ENCODE data around the gene CTIF. TPM values are rescaled to one million over a fixed set of nuclear protein-coding genes. Genes with fewer than 3 reads are reported as not detected.
A peak's percentile ranks its signal among the peaks of the same experiment; 100 is the strongest.

Gene CTIF
- total RNA-seq, 1 donor from 2014 or later = 14.0 TPM

DNA sequence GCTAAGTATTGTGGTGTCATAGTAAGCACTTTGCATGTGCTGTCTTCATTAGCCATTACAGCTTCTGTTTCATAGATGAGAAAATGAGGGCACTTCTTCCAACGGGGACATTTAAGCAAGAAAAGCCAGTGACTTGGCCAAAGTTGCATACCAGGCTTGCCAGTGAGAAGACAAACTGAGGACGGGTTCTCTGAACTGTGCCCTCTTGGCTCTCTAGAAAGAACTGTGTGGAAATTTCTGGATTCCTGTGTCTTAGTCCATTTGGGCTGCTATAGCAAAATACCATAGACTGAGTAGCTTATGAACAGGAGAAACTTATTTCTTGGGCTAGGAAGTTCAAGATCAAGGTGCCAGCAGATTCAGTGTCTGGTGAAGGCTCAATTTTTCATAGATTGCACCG, 13.3 kb downstream of the CTIF start:
- no peak for ATAC-seq

DNA sequence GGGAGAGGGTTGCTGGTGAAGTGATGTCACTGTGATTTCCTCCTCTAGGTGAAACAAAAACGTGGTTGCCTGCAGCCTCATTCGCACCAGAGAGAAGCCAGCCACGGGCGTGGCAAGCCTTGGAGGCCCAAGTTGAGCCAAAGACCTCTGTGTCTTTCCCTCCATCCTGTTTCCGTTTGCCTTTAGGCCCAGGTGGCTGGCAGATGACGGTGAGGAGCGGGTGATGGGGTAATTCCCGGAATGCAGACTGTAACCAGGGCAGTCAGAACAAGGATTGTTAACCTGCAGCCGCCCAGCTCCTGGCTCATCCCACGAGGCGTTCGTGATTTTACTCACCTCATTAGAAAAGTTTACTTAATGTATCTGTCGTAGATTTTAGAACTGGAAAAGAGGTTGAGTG, 14.4 kb downstream of the CTIF start:
- ATAC-seq = no peak

DNA sequence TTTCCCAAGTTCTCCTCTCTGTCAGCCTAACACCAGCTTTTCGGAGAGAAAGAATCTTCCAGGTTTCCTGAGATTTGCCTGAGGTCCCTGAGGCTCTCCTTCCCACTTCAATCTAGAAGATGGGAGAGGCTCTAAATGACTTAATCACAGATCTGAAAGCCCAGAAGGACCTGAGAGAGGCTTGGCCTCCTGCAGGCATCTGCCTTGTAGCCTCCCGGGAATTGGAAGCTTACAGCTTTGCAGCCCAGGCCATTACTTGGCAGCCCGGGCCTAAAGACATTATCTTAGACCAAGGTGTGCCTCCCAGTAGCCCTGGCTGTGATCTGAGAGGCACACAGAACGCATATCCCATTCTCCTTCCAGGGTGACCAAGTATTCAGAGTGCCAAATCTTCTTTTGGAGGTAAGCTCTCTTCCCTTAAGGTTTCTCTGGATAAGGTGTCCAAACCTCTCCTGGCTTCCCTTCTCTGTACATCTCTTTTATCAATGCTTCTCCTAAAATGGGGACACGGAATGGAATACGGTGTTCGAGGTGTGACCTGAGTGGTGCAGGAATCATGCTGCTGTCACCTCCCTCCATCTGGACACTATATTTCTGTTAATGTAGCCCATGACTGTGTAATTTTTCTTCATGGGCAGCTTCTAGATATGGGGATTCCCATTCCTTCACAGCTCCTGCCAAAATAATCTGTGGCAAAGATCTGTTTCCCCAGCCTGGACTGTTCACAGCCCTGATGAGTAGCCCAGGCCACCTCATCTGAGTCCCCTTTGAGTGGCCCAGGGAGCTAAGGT, 16.0 kb downstream of the CTIF start:
- ATAC-seq = no peak

GRCh38 chr18:48555465-48555995, 16.7 kb downstream of the CTIF start:
- ATAC-seq = no peak

DNA sequence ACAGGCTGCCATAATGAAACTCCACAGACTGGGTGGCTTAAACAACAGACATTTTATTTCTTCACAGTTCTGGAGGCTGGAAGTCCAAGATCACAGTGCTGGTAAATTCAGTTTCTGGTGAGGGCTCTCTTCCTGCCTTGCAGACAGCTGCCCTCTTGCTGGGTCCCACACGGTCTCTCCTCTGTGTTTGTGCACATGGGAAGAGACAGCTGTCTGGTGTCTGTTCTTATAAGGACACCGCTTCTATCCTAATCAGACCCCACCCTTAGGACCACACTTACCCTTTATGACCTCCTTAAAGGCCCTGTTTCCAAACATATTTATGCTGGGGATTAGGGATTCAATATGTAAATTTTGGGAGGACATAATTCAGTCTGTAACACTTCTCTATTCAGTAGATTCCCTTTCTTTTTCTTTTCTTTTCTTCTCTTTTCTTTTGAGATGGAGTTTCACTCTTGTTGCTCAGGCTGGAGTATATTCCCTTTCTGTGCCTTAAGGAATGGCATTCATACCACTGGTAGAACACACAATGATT, 18.9 kb downstream of the CTIF start:
- ATAC-seq = no peak

DNA sequence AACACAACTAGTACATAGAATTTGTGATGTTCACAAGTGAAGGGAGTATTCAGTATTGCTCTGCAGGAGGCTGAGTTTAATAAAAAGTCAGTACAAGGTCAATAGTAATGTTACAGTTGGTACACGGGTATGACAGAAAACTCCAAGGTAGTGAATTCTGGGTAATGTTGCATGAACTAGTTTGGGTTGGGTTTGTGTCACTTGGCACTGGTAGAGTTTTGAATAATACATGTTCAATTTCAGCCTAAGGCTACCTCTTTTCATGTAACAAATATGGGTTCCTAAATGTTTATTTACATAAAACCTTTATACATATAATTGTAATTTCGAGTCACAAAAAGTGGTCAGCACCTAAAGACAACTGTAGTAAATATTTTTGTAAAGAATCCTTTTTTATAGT, 19.4 kb downstream of the CTIF start:
- ATAC-seq = no peak

GRCh38 chr18:48560491-48560890, 21.7 kb downstream of the CTIF start:
- no peak for ATAC-seq

DNA sequence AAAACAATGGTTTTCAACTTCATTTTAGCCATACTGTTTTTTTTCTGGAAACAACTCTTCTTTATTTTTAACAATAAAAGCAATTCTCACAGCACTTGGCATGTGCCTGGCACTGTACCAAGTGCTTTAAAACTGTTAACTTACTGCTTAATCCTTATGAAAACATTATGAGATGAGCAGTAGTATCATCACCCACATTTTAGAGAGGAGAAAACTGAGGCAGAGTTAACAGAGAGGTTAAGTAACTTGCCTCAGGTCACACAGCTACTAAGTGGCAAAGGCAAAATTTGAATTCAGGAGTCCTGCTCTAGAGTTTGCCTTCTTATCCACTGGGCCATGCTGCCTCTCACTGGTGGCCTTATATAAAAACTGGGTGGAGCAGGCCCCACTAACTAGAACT, 23.2 kb downstream of the CTIF start:
- ATAC-seq = no peak

DNA sequence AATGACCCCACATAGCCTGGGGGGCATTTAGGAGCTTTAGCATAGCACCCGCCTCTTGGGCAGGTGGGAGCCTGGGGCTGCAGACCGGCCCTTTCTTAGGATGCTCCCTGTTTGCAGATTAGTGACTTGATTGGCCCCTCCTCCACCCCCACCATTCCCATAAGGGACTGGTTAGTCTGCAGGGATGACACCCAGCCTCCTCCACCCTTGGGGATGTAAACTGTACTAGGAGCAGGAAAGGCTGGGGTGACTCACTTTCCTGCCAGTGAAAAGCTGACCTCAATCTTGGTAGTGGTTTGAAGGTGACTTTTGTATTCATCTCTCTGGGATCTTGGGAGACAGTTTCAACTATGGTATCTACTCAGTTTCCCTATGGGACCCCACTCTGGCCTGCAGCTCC, 24.2 kb downstream of the CTIF start:
- ATAC-seq = peak; percentile 36

GRCh38 chr18:48564139-48564538, 25.3 kb downstream of the CTIF start:
- ATAC-seq = no peak

DNA sequence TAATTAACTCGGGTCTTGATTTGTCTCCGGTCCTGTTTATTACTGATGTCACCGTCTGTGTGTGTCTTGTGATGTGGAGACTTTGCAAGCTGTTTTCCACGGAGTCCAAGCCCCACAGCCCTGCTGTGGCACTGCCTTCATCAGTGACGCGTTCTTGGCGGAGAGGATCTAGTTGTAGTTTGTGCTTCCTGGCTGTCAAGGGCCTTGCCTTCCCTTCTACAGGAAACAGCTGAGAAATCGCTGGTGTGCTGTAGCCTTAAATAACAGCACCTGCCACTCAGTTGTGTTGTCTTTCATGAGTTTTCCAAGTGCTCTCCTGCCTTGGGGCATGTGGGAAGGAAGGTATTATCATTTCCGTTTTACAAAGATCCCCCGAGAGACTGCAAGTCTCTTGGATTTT, 26.3 kb downstream of the CTIF start:
- no peak for ATAC-seq

DNA sequence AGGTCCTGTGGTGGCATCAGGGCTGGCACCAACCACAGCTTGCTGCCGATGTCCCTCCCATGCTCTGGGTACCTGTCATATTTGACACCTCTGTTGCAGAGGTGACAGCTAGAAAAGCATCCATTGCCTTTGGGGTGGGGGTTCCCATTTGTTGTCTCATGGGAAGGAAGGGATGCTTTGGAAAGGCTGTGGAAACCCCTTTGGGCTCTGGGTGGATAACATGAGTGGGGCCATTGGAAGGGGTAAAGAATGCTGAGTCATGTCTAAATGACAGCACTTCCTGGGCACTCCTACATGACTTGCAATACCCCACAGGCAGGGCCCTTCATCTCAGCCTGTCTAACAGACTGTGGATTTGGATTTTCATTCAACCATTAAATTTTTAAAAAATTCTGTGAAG, 27.8 kb downstream of the CTIF start:
- peak; percentile 54 for ATAC-seq

DNA sequence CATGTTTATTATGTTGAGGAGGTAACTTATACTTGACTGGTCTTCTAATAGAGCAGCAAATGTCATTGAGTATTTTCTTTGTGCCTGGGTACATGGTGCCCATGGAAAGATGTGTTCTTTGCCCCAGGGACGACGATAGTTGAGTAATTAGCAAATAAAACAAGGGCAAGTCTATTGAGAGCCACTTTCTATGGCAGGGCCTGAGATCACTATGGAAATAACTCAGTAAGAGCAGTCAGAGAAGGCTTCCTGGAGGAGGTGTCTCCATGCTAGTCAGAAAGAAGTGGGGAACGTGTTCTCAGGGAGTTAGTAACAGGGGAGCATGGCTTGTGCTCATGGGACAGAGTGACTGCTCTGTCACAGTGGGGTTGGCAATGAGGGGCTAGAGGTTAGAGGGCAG, 28.6 kb downstream of the CTIF start:
- no peak for ATAC-seq

DNA sequence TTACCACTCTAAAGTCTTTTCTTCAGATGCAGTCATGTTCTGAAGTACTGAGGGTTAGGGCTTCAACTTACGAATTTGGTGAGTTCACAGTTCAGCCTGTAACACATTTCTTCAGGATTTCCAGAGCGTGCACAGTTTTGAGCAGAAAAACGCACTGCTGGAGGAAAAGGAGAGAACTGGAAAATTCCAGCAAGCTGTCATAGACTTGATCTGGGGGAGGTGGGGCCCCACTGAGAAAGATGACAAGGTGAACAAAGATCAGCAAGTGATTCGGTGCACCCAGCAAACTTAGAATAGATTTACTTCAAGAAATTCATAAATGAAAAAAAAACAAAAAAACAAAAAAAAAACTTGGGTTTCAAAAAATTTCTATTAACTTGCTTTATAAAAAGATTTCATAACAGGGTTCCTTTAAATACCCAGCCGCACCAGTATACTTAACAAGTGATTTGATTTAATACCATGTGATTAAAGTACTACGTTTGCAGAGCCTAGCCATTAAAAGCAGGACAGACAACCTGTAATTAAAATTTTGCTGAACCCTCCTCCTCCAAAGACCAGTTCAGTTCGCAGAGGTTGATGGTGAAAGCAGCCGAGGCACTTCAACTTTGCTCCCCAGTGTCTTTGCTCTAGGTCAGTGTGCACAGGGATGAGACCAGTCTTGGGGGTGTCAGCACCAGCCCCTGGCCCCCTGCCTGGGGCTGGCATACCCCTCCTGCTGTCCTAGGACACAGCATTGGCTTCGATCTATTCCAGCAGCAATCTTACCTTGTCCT, 30.5 kb downstream of the CTIF start:
- ATAC-seq = no peak

- ATAC-seq = no peak
Measured at GRCh38 chr18:48569915-48570264, 31.1 kb downstream of the CTIF start.

DNA sequence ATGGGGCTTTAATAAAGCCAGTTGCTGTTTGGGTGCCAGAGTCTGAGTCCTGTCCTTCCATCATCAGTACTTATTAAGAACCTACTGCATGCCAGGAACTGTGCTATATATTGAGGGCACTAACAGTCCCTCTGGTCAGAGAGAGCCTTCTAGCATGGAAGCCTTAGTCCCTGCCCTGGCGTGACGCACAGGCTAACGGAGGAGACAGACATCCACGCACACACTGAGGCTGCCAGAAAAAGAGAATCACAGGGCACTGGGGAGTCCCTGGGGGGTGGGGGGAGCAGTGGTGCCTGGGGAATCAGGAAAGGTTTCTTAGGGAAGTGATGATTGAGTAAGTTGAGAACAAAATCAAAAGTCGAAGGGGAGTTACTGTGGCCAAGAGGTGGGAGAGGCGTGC, 31.5 kb downstream of the CTIF start:
- ATAC-seq = no peak

DNA sequence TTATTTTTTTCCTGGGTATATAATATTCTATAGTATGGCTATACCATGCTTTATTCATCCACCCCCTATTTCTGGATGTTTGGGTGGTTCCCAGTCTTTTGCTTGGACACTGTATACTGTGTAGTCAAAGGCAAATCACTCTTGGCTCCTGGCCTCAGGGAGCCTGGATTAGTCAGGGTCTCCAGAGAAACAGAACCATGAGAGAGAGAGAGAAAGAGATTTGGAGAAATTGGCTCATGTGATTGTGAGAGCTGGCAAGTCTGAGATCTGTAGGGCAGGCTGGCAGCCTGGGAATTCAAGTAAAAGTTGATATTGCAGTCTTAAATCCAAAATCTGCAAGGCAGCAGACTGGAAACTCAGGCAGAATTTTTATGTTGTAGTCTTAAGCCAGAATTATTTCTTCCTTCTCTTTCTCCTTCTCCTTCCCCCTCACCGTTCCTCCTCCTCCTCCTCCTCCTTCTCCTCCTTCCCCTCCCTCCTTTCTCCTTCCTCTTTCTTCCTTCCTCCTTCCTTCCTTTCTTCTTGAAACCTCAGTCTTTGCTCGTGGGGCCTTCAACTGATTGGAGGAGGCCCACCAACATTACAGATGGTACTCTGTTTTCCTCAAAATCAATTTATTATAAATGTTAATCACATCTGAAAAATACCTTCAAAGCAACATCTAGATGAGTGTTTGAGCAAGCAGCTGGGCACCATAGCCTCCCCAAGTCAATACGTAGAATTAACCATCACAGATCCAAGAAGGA, 33.0 kb downstream of the CTIF start:
- no peak for ATAC-seq

DNA sequence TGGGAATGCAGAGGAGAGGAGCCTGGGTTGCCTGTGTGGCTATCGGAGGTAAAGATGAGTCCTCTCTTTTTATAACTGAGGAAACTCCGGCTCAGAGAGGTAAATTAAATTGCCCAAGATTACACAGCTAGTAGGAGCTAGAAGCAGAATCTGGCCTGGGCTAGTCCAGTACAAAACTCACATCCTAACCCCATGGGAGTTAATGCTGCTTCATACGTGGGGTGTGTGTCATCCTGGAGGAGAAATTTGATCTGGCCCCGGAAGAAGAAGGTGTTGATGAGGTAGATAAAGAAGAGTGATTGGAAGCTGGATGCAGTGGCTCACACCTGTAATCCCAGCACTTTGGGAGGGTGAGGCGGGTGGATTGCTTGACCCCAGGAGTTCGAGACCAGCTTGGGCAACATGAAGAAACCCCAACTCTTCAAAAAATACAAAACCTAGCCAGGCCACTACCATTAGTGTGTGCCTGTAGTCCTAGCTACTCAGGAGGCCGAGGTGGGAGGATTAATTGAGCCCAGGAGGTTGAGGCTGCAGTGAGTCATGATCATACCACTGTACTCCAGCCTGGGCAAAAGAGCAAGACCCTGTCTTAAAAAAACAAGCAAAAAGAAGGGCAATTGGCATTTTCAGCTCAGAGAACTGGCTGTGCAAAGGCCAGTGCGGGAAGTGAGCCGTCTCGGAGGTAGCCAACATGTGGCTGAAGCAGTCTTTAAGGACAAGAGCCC, 33.7 kb downstream of the CTIF start:
- ATAC-seq = no peak

GRCh38 chr18:48573632-48574283, 34.9 kb downstream of the CTIF start:
- ATAC-seq = no peak

DNA sequence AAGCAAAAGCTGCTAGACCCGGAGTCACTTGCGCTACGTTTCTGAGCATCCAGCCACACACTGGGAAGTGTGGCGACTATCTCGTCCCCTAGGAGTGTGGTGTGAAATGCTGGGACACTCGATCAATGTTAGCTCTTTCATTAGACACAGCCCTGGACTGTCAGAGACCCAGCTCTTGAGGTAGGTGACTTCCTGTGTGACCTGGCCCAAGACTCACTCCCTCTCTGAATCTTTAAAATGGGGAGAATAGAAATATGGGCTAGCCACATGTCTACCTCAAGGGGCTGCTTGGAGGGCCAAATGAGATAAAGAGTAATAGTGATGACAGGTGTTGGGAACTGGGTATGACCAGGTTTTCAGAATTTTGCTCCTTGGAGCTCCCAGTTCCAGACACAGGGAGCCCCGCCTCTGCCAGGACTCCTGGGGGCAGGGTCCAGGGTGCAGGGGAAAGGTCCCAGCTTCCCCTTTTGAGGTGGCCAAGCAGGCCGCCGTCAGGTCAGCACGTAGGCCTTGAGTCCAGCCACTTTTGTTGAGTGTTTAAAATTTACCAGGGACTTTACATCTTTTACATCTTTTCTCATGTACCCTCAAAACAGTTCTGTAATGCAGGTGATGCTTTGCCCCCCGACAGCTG, 36.0 kb downstream of the CTIF start:
- no peak for ATAC-seq

DNA sequence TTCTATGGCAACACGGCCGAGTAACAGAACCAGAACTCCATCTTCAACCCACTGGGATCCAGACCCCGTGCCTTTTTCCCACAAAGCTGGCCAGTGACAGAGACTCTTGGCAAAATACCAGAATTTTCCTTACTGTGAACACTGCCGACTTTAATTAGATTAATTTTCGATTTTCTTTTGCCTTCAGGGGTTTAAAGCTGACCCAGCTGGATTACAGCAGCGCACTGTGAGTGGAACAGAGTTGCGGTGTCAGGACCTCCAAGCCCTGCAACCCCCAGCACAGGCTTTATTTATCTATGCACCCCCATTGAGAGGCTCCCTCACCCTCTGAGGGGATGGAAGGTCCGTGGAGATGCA, 36.4 kb downstream of the CTIF start:
- ATAC-seq = no peak
